Measurements from ENCODE around the gene UGGT1.

Gene UGGT1

GRCh38 chr2:128090945-128091725 is at the start of gene UGGT1:
UGGT1 (plus strand) TSS chr2:128091200; CDS start chr2:128091358, 158 bp downstream.
- peak; percentile 82 for DNase-seq (ENCODE audit: low read depth)

GRCh38 chr2:128041561-128041960 is 49.4 kb upstream of the UGGT1 start:
- no peak for DNase-seq (ENCODE audit: low read depth)

- no peak for DNase-seq (ENCODE audit: low read depth)
Measured at GRCh38 chr2:128043041-128043440, 48.0 kb upstream of the UGGT1 start.

GRCh38 chr2:128053331-128053730 is 37.7 kb upstream of the UGGT1 start:
- no peak for DNase-seq (ENCODE audit: low read depth)

GRCh38 chr2:128054104-128054885 is 36.7 kb upstream of the UGGT1 start:
- DNase-seq (ENCODE audit: low read depth), result no peak

GRCh38 chr2:128057334-128057733 is 33.7 kb upstream of the UGGT1 start:
- no peak for DNase-seq (ENCODE audit: low read depth)

- no peak for DNase-seq (ENCODE audit: low read depth)
Measured at GRCh38 chr2:128058114-128058513, 32.9 kb upstream of the UGGT1 start.

- DNase-seq (ENCODE audit: low read depth), result no peak
Measured at GRCh38 chr2:128062571-128062970, 28.4 kb upstream of the UGGT1 start.

GRCh38 chr2:128064353-128064752 is 26.6 kb upstream of the UGGT1 start:
- DNase-seq (ENCODE audit: low read depth), result no peak

GRCh38 chr2:128069769-128070168 is 21.2 kb upstream of the UGGT1 start:
- DNase-seq (ENCODE audit: low read depth), result no peak

- DNase-seq (ENCODE audit: low read depth), result no peak
Measured at GRCh38 chr2:128073278-128073677, 17.7 kb upstream of the UGGT1 start.

- DNase-seq (ENCODE audit: low read depth), result no peak
Measured at GRCh38 chr2:128076461-128077106, 14.4 kb upstream of the UGGT1 start.

GRCh38 chr2:128084757-128085156 is 6.2 kb upstream of the UGGT1 start:
- DNase-seq (ENCODE audit: low read depth), result no peak

GRCh38 chr2:128086244-128086643 is 4.8 kb upstream of the UGGT1 start:
- DNase-seq (ENCODE audit: low read depth), result no peak

GRCh38 chr2:128090575-128090944 is 440 bp upstream of the UGGT1 start:
- DNase-seq (ENCODE audit: low read depth), result no peak

- DNase-seq (ENCODE audit: low read depth), result no peak
Measured at GRCh38 chr2:128091726-128092080, 703 bp downstream of the UGGT1 start.

- DNase-seq (ENCODE audit: low read depth), result no peak
Measured at GRCh38 chr2:128092656-128093055, 1.7 kb downstream of the UGGT1 start.

GRCh38 chr2:128093762-128094161 is 2.8 kb downstream of the UGGT1 start:
- DNase-seq (ENCODE audit: low read depth), result no peak

- no peak for DNase-seq (ENCODE audit: low read depth)
Measured at GRCh38 chr2:128095201-128095600, 4.2 kb downstream of the UGGT1 start.

- DNase-seq (ENCODE audit: low read depth), result no peak
Measured at GRCh38 chr2:128103407-128103806, 12.4 kb downstream of the UGGT1 start.

GRCh38 chr2:128105072-128105471 is 14.1 kb downstream of the UGGT1 start:
- no peak for DNase-seq (ENCODE audit: low read depth)

- no peak for DNase-seq (ENCODE audit: low read depth)
Measured at GRCh38 chr2:128108166-128108565, 17.2 kb downstream of the UGGT1 start.

- DNase-seq (ENCODE audit: low read depth), result no peak
Measured at GRCh38 chr2:128109243-128109642, 18.2 kb downstream of the UGGT1 start.
